Measurements from ENCODE around the gene CCL19.

GRCh38 chr9:34707130-34707529 lies 16.1 kb upstream of the CCL19 start:
- no peak for TF ChIP-seq CTCF (IDR thresholded peaks at IDR 0.05)
- TF ChIP-seq REST (IDR thresholded peaks at IDR 0.05; ENCODE audit: insufficient read depth in 1 of 2, low read depth in 2 of 2, low read length in 1 of 2): no peak
- no peak for TF ChIP-seq TCF7L2 (IDR thresholded peaks at IDR 0.05; ENCODE audit: low read depth, low read length)
- TF ChIP-seq POLR2AphosphoS5 (IDR thresholded peaks at IDR 0.05; ENCODE audit: low read depth, low read length): no peak

All from Panc1 (cell line).